ENCODE data around the gene OR2L2.

GRCh38 chr1:247992986-247993385 lies 36.9 kb upstream of the OR2L2 start:
- TF ChIP-seq, protein P1, sequence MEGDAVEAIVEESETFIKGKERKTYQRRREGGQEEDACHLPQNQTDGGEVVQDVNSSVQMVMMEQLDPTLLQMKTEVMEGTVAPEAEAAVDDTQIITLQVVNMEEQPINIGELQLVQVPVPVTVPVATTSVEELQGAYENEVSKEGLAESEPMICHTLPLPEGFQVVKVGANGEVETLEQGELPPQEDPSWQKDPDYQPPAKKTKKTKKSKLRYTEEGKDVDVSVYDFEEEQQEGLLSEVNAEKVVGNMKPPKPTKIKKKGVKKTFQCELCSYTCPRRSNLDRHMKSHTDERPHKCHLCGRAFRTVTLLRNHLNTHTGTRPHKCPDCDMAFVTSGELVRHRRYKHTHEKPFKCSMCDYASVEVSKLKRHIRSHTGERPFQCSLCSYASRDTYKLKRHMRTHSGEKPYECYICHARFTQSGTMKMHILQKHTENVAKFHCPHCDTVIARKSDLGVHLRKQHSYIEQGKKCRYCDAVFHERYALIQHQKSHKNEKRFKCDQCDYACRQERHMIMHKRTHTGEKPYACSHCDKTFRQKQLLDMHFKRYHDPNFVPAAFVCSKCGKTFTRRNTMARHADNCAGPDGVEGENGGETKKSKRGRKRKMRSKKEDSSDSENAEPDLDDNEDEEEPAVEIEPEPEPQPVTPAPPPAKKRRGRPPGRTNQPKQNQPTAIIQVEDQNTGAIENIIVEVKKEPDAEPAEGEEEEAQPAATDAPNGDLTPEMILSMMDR (IDR thresholded peaks at IDR 0.05): no peak
- no peak for TF ChIP-seq POLR2A (IDR thresholded peaks at IDR 0.05)

Measured in lower leg skin (tissue), 3 donors.